Measurements from ENCODE around the gene CDC37. TPM values are rescaled to one million over a fixed set of nuclear protein-coding genes. Genes with fewer than 3 reads are reported as not detected.

CDC37 gene
- polyA plus RNA-seq, 1 donor, result 155 TPM

- no peak overlapping the region for H3K4me3 ChIP-seq (ENCODE audit: low read length)
- H3K4me1 ChIP-seq (ENCODE audit: control insufficient read depth, insufficient read depth, low read length), result no peaks in the 10 kb centered on the region
- H3K36me3 ChIP-seq (ENCODE audit: control insufficient read depth, insufficient read depth, low read length), result peaks cover 76% of the 10 kb centered on the region
- DNase-seq, result peak in 1 of 2 donors; percentile 0
- H3K9me3 ChIP-seq (ENCODE audit: control insufficient read depth, low read depth, low read length), result no peaks in the 10 kb centered on the region
- no peak overlapping the region for H3K27ac ChIP-seq (ENCODE audit: low read length)
- H3K27me3 ChIP-seq (ENCODE audit: control insufficient read depth, insufficient read depth, low read length), result no peaks in the 10 kb centered on the region
- no CpG with 5 or more reads among the region's 18 CpGs for WGBS (ENCODE audit: insufficient coverage, low lambda C conversion rate)
Observed at GRCh38 chr19:10362259-10362658, 41.1 kb downstream of the CDC37 start.

DNA sequence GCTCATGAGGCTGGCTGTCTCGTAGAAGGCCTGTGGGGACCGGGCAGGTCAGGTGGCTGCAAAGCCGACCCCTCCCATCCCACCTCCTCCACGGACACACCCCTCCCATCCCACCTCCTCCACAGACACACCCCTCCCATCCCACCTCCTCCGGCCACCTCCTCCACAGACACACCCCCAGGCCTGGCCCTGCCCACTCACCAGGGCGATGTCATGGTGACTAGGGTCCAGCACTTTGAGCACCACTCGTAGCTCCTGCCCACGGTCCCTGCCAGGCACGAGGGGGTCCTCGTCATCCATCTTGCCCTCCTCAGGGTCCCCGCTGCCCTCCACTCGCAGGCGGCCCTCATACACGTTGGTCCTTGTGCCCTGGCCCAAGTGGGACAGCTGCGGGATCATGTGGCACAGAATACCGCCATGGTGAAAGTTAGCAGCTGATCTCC, 41.8 kb downstream of the CDC37 start:
- Histone ChIP-seq H3K4me3 (ENCODE audit: low read length) (no peak overlapping the region), H3K9me3 (ENCODE audit: control insufficient read depth, low read depth, low read length) (no peaks in the 10 kb centered on the region), H3K27me3 (ENCODE audit: control insufficient read depth, insufficient read depth, low read length) (no peaks in the 10 kb centered on the region), H3K4me1 (ENCODE audit: control insufficient read depth, insufficient read depth, low read length) (no peaks in the 10 kb centered on the region), H3K27ac (ENCODE audit: low read length) (no peak overlapping the region), H3K36me3 (ENCODE audit: control insufficient read depth, insufficient read depth, low read length) (peaks cover 77% of the 10 kb centered on the region)
- WGBS (ENCODE audit: insufficient coverage, low lambda C conversion rate), result no CpG with 5 or more reads among the region's 16 CpGs
- no peak for DNase-seq

- Histone ChIP-seq H3K9me3 (ENCODE audit: control insufficient read depth, low read depth, low read length) (no peaks in the 10 kb centered on the region), H3K27me3 (ENCODE audit: control insufficient read depth, insufficient read depth, low read length) (no peaks in the 10 kb centered on the region), H3K27ac (ENCODE audit: low read length) (no peak overlapping the region), H3K4me1 (ENCODE audit: control insufficient read depth, insufficient read depth, low read length) (peaks cover 11% of the 10 kb centered on the region), H3K36me3 (ENCODE audit: control insufficient read depth, insufficient read depth, low read length) (peaks cover 54% of the 10 kb centered on the region), H3K4me3 (ENCODE audit: low read length) (no peak overlapping the region)
- no CpG with 5 or more reads among the region's 12 CpGs for WGBS (ENCODE audit: insufficient coverage, low lambda C conversion rate)
- no peak for DNase-seq
Observed at GRCh38 chr19:10356431-10356830, 46.9 kb downstream of the CDC37 start.

DNA sequence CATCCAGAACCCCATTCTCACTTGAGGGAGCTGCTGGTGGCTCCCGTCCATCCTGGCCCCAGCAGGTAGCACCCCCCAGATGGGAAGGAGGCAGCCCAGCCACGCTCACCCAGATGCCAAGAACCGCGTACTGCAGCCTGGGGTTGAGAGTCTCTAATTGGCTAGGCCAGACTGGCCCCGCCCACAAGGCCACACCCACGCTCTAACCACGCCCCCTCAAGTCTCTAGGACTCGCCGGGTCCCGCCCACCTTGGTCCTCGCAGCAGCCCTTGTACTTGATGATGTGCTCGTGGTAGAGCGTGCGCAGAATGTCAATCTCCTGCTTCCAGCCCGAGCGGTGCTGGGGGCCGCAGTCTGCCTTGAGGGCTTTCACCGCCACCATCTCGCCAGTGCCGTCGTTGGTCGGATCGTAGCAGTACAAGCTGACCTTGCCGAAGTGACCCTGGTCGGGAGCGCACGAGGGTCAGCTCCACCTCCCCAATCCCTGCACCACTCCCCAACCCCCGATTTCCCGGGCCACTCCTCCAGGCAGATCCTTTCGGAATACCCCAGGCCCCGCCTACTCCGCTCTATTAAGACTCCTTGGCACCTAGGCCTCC, 49.5 kb downstream of the CDC37 start:
- no CpG with 5 or more reads among the region's 32 CpGs for WGBS (ENCODE audit: insufficient coverage, low lambda C conversion rate)
- Histone ChIP-seq H3K9me3 (ENCODE audit: control insufficient read depth, low read depth, low read length) (no peaks in the 10 kb centered on the region), H3K27me3 (ENCODE audit: control insufficient read depth, insufficient read depth, low read length) (no peaks in the 10 kb centered on the region), H3K4me1 (ENCODE audit: control insufficient read depth, insufficient read depth, low read length) (peaks cover 11% of the 10 kb centered on the region), H3K27ac (ENCODE audit: low read length) (no peak overlapping the region), H3K4me3 (ENCODE audit: low read length) (peak overlapping the region; percentile 3), H3K36me3 (ENCODE audit: control insufficient read depth, insufficient read depth, low read length) (peaks cover 44% of the 10 kb centered on the region)
- DNase-seq, result peak; percentile 50 to 65

DNA sequence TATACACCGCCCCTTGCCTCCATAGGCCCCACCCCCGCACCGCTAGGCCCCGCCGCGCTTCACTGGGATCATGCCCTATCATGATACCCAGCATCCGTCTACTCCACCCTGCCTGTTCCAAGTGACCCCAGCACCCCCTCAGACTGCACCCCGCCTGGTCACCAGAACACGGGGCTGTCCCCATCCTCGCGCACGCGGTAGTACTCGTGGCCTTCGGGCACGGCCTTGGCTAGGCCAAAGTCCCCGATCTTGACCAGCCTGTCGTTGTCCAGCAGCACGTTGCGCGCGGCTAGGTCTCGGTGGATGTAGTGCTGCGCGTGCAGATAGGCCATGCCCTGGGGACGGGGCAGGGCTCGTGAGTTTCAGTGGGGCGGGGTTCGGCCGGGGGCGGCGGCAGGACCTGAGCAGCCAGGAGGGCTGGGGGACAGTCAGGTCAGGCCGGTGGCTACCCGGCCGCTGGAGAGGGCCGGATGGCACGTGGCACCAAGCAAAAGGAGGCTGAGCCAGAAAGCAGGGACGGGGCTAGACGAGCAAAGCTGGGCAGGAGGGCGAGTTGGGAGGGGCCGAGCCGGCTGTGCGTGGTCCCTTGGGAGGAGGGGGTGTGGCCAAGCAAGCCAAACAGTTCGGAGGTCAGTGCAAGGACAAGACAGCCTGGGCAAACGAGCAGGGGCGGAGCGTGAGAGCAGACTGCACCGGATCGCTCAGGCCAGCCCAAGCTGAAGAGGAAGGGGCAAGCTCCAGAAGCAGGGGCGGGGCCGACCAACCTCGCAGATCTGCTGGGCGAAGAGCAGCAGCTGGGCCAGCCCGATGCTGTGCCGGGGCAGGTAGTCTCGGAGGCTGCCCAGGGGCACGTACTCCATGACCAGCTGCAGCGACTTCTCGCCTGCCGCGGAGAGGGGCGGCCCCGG, 50.3 kb downstream of the CDC37 start:
- H3K4me3 ChIP-seq (ENCODE audit: low read length), result peak overlapping the region; percentile 3
- H3K9me3 ChIP-seq (ENCODE audit: control insufficient read depth, low read depth, low read length), result no peaks in the 10 kb centered on the region
- H3K36me3 ChIP-seq (ENCODE audit: control insufficient read depth, insufficient read depth, low read length), result peaks cover 40% of the 10 kb centered on the region
- H3K4me1 ChIP-seq (ENCODE audit: control insufficient read depth, insufficient read depth, low read length), result peaks cover 11% of the 10 kb centered on the region
- H3K27me3 ChIP-seq (ENCODE audit: control insufficient read depth, insufficient read depth, low read length), result no peaks in the 10 kb centered on the region
- no CpG with 5 or more reads among the region's 63 CpGs for WGBS (ENCODE audit: insufficient coverage, low lambda C conversion rate)
- peak; percentile 70 to 86 for DNase-seq
- no peak overlapping the region for H3K27ac ChIP-seq (ENCODE audit: low read length)

DNA sequence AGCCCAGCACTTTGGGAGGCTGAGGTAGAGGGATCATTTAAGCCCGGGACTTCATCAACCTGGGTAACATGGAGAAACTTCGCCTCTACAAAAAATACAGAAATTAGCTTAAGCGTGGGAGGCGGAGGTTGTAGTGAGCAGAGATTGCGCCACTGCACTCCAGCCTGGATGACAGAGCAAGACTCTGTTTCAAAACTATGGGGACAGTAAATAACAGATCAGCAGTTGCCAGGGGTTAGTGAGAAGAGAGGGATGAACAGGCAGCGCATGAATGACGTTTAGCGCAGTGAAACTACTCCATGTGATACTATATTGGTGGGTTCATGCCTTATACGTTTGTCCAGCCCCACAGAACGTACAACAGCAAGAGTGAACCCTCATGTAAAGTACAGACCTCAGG, 56.8 kb downstream of the CDC37 start:
- peaks cover 7% of the 10 kb centered on the region for H3K36me3 ChIP-seq (ENCODE audit: control insufficient read depth, insufficient read depth, low read length)
- H3K9me3 ChIP-seq (ENCODE audit: control insufficient read depth, low read depth, low read length), result no peaks in the 10 kb centered on the region
- 60% methylated on average over 3 of the region's 10 CpGs for WGBS (ENCODE audit: insufficient coverage, low lambda C conversion rate)
- no peaks in the 10 kb centered on the region for H3K27me3 ChIP-seq (ENCODE audit: control insufficient read depth, insufficient read depth, low read length)
- H3K27ac ChIP-seq (ENCODE audit: low read length), result no peak overlapping the region
- H3K4me3 ChIP-seq (ENCODE audit: low read length), result no peak overlapping the region
- H3K4me1 ChIP-seq (ENCODE audit: control insufficient read depth, insufficient read depth, low read length), result no peaks in the 10 kb centered on the region
- no peak for DNase-seq

DNA sequence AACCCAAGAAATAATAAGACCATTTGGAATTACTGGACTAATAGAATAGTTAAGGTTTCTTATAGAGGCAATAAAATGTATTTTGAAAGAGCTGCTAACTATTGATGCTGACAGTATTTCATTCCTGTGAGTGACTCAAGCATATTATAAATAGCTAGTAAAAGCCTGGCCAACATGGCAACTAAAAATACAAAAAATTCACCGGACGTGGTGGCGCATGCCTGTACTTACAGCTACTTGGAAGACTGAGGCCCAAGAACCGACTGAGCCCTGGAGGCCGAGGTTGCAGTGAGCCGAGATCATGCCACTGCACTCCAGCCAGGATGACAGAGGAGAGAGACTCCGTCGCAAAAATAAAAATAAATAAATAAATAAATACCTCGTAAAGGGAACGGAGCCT, 58.6 kb downstream of the CDC37 start:
- no peaks in the 10 kb centered on the region for H3K9me3 ChIP-seq (ENCODE audit: control insufficient read depth, low read depth, low read length)
- H3K27me3 ChIP-seq (ENCODE audit: control insufficient read depth, insufficient read depth, low read length), result no peaks in the 10 kb centered on the region
- no peaks in the 10 kb centered on the region for H3K4me1 ChIP-seq (ENCODE audit: control insufficient read depth, insufficient read depth, low read length)
- peaks cover 2% of the 10 kb centered on the region for H3K36me3 ChIP-seq (ENCODE audit: control insufficient read depth, insufficient read depth, low read length)
- no peak for DNase-seq
- no CpG with 5 or more reads among the region's 10 CpGs for WGBS (ENCODE audit: insufficient coverage, low lambda C conversion rate)
- no peak overlapping the region for H3K4me3 ChIP-seq (ENCODE audit: low read length)
- H3K27ac ChIP-seq (ENCODE audit: low read length), result no peak overlapping the region

GRCh38 chr19:10343495-10343894, 59.8 kb downstream of the CDC37 start:
- WGBS (ENCODE audit: insufficient coverage, low lambda C conversion rate), result no CpG with 5 or more reads among the region's 2 CpGs

More at GRCh38 chr19:10343495-10343894, 59.8 kb downstream of the CDC37 start:
- no peaks in the 10 kb centered on the region for H3K36me3 ChIP-seq (ENCODE audit: control insufficient read depth, insufficient read depth, low read length)
- no peaks in the 10 kb centered on the region for H3K4me1 ChIP-seq (ENCODE audit: control insufficient read depth, insufficient read depth, low read length)
- no peaks in the 10 kb centered on the region for H3K27me3 ChIP-seq (ENCODE audit: control insufficient read depth, insufficient read depth, low read length)
- H3K9me3 ChIP-seq (ENCODE audit: control insufficient read depth, low read depth, low read length), result no peaks in the 10 kb centered on the region
- DNase-seq, result no peak
- no peak overlapping the region for H3K4me3 ChIP-seq (ENCODE audit: low read length)
- no peak overlapping the region for H3K27ac ChIP-seq (ENCODE audit: low read length)

Other genes starting within 250 kb of the CDC37 start
- 51.9 TPM for gene DNMT1, start 208.6 kb downstream of the CDC37 start, polyA plus RNA-seq
- gene S1PR2, start 172.2 kb downstream of the CDC37 start, polyA plus RNA-seq, result 4.4 TPM
- gene MRPL4, start 151.3 kb downstream of the CDC37 start, polyA plus RNA-seq, result 37.2 TPM
- 14.8 TPM for gene ICAM1, start 132.4 kb downstream of the CDC37 start, polyA plus RNA-seq
- gene ICAM4, start 116.6 kb downstream of the CDC37 start, polyA plus RNA-seq, result 1.2 TPM
- 0.87 TPM for gene ICAM5, start 113.6 kb downstream of the CDC37 start, polyA plus RNA-seq
- gene ZGLP1, start 93.7 kb downstream of the CDC37 start, polyA plus RNA-seq, result 7.6 TPM
- gene FDX2, start 87.5 kb downstream of the CDC37 start, polyA plus RNA-seq, result 17.9 TPM
- 45.2 TPM for gene RAVER1, start 70.0 kb downstream of the CDC37 start, polyA plus RNA-seq
- gene ICAM3, start 63.9 kb downstream of the CDC37 start, polyA plus RNA-seq, result 5.3 TPM
- gene TYK2, start 23.0 kb downstream of the CDC37 start, polyA plus RNA-seq, result 111 TPM
- 2.2 TPM for gene PDE4A, start 17.0 kb upstream of the CDC37 start, polyA plus RNA-seq
- gene KEAP1, start 99.8 kb upstream of the CDC37 start, polyA plus RNA-seq, result 36.7 TPM
- 0.96 TPM for gene S1PR5, start 113.9 kb upstream of the CDC37 start, polyA plus RNA-seq
- gene ATG4D, start 140.4 kb upstream of the CDC37 start, polyA plus RNA-seq, result 30.0 TPM
- gene KRI1, start 162.5 kb upstream of the CDC37 start, polyA plus RNA-seq, result 22.1 TPM
- gene CDKN2D, start 165.4 kb upstream of the CDC37 start, polyA plus RNA-seq, result 10.3 TPM
- 69.2 TPM for gene AP1M2, start 183.8 kb upstream of the CDC37 start, polyA plus RNA-seq
- gene SLC44A2, start 222.0 kb upstream of the CDC37 start, polyA plus RNA-seq, result 30.0 TPM